ENCODE results near the gene NTRK1.

Gene NTRK1

DNA sequence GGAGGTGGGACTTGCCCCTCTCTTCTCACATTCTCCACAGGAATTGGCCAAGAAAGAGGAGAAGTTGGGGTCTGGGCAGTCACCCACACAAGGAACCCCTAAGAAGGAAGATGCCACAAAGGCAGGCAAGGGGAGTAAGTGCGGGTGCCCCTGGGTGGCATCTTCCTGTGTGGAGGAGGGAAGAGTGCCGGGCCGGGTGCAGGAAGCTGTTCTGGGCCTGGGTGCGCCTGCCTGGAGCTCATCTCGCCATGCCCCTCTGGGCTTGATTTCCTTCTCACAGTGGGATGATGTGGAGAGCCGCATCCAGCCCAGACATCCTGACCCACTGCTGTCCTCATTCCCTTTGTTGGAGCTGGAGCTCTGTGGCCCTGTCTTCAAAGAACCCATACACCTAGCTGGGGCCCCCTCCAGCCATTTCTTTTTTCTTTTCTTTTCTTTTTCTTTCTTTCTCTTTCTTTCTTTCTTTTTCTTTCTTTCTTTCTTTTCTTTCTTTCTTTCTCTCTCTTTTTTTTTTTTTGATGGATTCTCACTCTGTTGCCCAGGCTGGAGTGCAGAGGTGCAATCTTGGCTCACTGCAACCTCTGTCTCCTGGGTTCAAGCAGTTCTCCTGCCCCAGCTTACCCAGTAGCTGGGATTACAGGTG lies 69.1 kb downstream of the NTRK1 start:
- no peaks in the 10 kb centered on the region for H3K9me3 Mint-ChIP-seq
- H3K4me1 Mint-ChIP-seq, result peaks cover 33% of the 10 kb centered on the region
- no peak overlapping the region for H3K27ac Mint-ChIP-seq
- H3K36me3 Mint-ChIP-seq, result no peaks in the 10 kb centered on the region
- ATAC-seq (no peak), DNase-seq (ENCODE audit: low spot score in 2 of 2) (no peak)
- no peak overlapping the region for H3K4me3 Mint-ChIP-seq

DNA sequence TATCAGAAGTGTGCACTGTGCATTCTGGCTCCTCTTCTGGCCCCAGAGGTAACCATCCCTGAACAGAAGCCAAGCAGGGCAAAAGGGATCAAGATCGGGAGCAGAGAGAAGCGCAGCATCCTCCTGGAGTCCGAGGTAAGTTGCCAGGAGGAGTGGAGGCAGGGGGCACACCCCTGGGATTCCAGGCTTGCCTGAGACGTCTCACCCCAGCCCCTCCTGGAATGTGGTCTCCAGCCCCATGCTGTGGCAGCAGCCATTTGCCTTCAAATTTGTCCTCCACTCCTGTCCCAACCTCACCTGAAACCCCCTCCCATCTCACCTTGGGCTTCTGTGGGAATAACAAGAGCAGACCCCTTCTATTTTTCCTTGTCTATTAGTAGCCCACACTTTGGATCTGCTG lies 69.8 kb downstream of the NTRK1 start:
- peaks cover 29% of the 10 kb centered on the region for H3K4me1 Mint-ChIP-seq
- no peak overlapping the region for H3K4me3 Mint-ChIP-seq
- no peaks in the 10 kb centered on the region for H3K9me3 Mint-ChIP-seq
- ATAC-seq, result no peak
- no peaks in the 10 kb centered on the region for H3K36me3 Mint-ChIP-seq
- H3K27ac Mint-ChIP-seq, result no peak overlapping the region
- no peak for DNase-seq (ENCODE audit: low spot score in 2 of 2)

All from stimulated activated effector memory CD8-positive, alpha-beta T cell treated with anti-CD3 and anti-CD28 coated beads, Interleukin-12 subunit alpha, Interleukin-12 subunit beta, amount 100 ng/mL, for 72 hours (primary cell).